ENCODE data around the gene SLC35A4. TPM values are rescaled to one million over a fixed set of nuclear protein-coding genes. Genes with fewer than 3 reads are reported as not detected.

Gene SLC35A4
- total and polyA plus RNA-seq, 2 of the 8 experiments (the other 6 are each of a cell fraction or from before 2014, with no cell fraction given): 78.6 to 133 TPM

DNA sequence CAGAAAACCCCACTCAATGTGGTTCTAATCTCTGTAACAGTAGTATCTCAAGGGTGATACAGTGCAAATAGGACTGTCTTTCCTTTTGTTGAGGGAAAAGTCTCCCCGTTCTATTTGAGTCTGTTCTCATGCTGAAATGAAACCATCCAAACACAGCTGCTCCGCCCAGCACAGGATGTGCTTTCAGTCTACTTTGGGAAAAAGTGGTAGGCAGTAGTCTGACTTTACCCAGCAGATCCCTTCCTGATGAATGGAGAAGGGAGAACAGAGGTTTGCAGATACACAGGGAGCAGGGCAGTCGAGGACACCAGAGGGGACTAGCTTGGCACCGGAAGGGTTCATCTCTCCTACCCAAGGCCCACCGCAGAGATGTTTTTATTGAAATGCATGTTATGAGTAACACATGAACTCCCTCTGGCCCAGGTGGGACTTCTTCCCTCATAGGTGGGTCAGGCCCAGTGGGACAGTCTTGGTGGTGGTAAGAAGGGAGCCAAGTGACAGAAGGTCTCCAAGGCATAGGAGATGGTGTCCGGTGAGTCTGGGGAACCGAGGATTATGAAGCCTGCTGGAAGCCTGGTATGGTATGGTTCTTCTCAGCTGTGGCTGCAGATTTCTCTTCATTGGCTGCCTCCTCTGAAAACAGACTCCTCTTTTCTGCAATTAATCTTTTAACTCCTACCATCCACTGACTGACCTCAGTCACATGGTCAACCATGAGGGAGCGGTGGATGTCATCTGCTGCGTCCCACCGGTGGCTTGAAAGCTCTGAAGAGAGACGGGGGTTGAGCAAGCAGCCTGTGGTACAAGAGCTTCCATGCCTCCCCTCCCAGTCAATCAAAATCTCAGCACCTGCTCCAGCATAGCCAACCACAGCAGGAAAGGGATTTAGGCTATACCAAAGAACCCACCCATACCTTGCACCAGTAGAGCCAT lies 14.2 kb upstream of the SLC35A4 start:
- no peak overlapping the region for H3K27ac ChIP-seq (ENCODE audit: low read depth, low read length)
- H3K27me3 ChIP-seq (replicated peaks in 1 of 4; ENCODE audit: control insufficient read depth in 3 of 4, extremely low read depth in 1 of 4, insufficient read depth in 3 of 4, low read length in 3 of 4): no peaks in the 10 kb centered on the region
- H3K9ac ChIP-seq (replicated peaks in 1 of 4; ENCODE audit: extremely low read depth in 1 of 4, low read depth in 3 of 4, low read length in 3 of 4): no peak overlapping the region
- peaks cover 11 to 32% (median 25%) of the 10 kb centered on the region in 4 experiments for H3K36me3 ChIP-seq (ENCODE audit: control insufficient read depth in 2 of 4, insufficient read depth in 4 of 4, low read length in 3 of 4)
- H3K9me3 ChIP-seq (ENCODE audit: insufficient read depth in 2 of 2, low read depth in 1 of 2, low read length in 1 of 2): no peaks in the 10 kb centered on the region
- H3K4me2 ChIP-seq (ENCODE audit: insufficient read depth in 1 of 2, low read depth in 2 of 2, low read length in 2 of 2): no peak overlapping the region
- H2AFZ ChIP-seq (ENCODE audit: low read length): no peak overlapping the region
- H3K23me2 ChIP-seq (ENCODE audit: low read depth, low read length): peaks cover 6% of the 10 kb centered on the region
- no peak overlapping the region for H3K4ac ChIP-seq (replicated peaks; ENCODE audit: insufficient read length, low read depth, low read length)
- DNase-seq (ENCODE audit: low read depth in 1 of 2, low spot score in 2 of 2): peak in 1 of 2 experiments; percentile 20
- H4K91ac ChIP-seq (replicated peaks; ENCODE audit: insufficient read length, low read length): no peak overlapping the region
- H3K79me2 ChIP-seq (ENCODE audit: control insufficient read depth in 1 of 2, insufficient read depth in 2 of 2, low read length in 2 of 2): peaks cover under 1 to 22% of the 10 kb centered on the region in 2 experiments; a peak in 2 of 4 replicates
- no peak overlapping the region for H2BK12ac ChIP-seq (ENCODE audit: low read depth, low read length)
- no peak overlapping the region for H2BK5ac ChIP-seq (ENCODE audit: low read depth, low read length)
- no peak overlapping the region for H4K5ac ChIP-seq (ENCODE audit: insufficient read length, low read depth, low read length)
- no peak overlapping the region for H3K18ac ChIP-seq (ENCODE audit: extremely low read depth, low read length)
- no peak overlapping the region for H2BK120ac ChIP-seq (replicated peaks; ENCODE audit: low read depth, low read length)
- H3K14ac ChIP-seq (ENCODE audit: insufficient read length): no peak overlapping the region
- no peak overlapping the region for H2BK20ac ChIP-seq (ENCODE audit: low read length)
- peaks cover 0 to 18% (median 6%) of the 10 kb centered on the region in 4 experiments; a peak in 4 of 7 replicates for H3K4me1 ChIP-seq (replicated peaks in 1 of 4; ENCODE audit: control insufficient read depth in 3 of 4, insufficient read depth in 4 of 4, low read length in 3 of 4)
- CTCF ChIA-PET (ENCODE audit: partially characterized antibody): interaction anchor here (0.6 to 1.7 kb wide), 4 partner anchors 25 to 476 kb away, joined by 3 to 4 read pairs (median 3); no protein-coding TSS in a partner anchor
- H3K23ac ChIP-seq (ENCODE audit: insufficient read length): no peak overlapping the region
- H2AK5ac ChIP-seq (ENCODE audit: low read depth, low read length): no peak overlapping the region
- FAIRE-seq: no peak
- no peak overlapping the region for H3K4me3 ChIP-seq (ENCODE audit: extremely low read depth in 1 of 4, insufficient read depth in 2 of 4, low read depth in 3 of 4, low read length in 4 of 4)
- H3K79me1 ChIP-seq (ENCODE audit: low read depth, low read length): no peaks in the 10 kb centered on the region; the same call in 1 of the 2 replicates
- 84% methylated on average over 11 of the region's 11 CpGs; no CpG with 5 or more reads in 1 of the 2 experiments for WGBS, 2 experiments (ENCODE audit: extremely low coverage in 1 of 2, insufficient coverage in 1 of 2, insufficient read length in 1 of 2, insufficient replicate concordance in 2 of 2, low coverage in 1 of 2, low lambda C conversion rate in 2 of 2, missing lambda C conversion rate in 1 of 2)
- H2BK15ac ChIP-seq (ENCODE audit: low read length): no peak overlapping the region
- H3K56ac ChIP-seq (replicated peaks; ENCODE audit: insufficient read length, low read depth, low read length): no peak overlapping the region
- POLR2A ChIA-PET (ENCODE audit: partially characterized antibody): interaction anchor here (1.1 to 14.4 kb wide), 6 partner anchors 9 to 149 kb away, joined by 3 to 191 read pairs (median 41); partner anchors contain the start of genes ANKHD1, APBB3, HARS1 and IK
- TF ChIP-seq POLR2AphosphoS5 (IDR thresholded peaks at IDR 0.05; ENCODE audit: low read depth, low read length) (0 out of 2 replicates have a peak, but pooled peaks have one; percentile 57), SIRT6 (IDR thresholded peaks at IDR 0.05; ENCODE audit: low read length) (no peak)
- peaks cover 0 to 7% of the 10 kb centered on the region in 2 experiments for H4K20me1 ChIP-seq (replicated peaks in 1 of 2; ENCODE audit: control insufficient read depth in 1 of 2, insufficient read depth in 2 of 2, low read length in 2 of 2)
- no peak overlapping the region for H4K8ac ChIP-seq (ENCODE audit: extremely low read depth, insufficient read depth, low read length)
